Measurements from ENCODE around the gene ABCA13. TPM values are rescaled to one million over a fixed set of nuclear protein-coding genes. Genes with fewer than 3 reads are reported as not detected.

Gene ABCA13
- polyA plus RNA-seq, 3 donors = 0.10 to 0.41 (median 0.37) TPM

GRCh38 chr7:48249166-48249565 lies 77.9 kb downstream of the ABCA13 start:
- TF ChIP-seq, protein P1, sequence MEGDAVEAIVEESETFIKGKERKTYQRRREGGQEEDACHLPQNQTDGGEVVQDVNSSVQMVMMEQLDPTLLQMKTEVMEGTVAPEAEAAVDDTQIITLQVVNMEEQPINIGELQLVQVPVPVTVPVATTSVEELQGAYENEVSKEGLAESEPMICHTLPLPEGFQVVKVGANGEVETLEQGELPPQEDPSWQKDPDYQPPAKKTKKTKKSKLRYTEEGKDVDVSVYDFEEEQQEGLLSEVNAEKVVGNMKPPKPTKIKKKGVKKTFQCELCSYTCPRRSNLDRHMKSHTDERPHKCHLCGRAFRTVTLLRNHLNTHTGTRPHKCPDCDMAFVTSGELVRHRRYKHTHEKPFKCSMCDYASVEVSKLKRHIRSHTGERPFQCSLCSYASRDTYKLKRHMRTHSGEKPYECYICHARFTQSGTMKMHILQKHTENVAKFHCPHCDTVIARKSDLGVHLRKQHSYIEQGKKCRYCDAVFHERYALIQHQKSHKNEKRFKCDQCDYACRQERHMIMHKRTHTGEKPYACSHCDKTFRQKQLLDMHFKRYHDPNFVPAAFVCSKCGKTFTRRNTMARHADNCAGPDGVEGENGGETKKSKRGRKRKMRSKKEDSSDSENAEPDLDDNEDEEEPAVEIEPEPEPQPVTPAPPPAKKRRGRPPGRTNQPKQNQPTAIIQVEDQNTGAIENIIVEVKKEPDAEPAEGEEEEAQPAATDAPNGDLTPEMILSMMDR (IDR thresholded peaks at IDR 0.05) = no peak
- DNase-seq = no peak
- Histone ChIP-seq H3K9ac (ENCODE audit: insufficient read depth, low read length, poor library complexity, severe bottlenecking) (no peak overlapping the region), H3K9me3 (replicated peaks in 1 of 2; ENCODE audit: control insufficient read depth in 1 of 2, insufficient read depth in 1 of 2, low read length in 2 of 2) (no peaks in the 10 kb centered on the region), H3K4me1 (ENCODE audit: control insufficient read depth in 1 of 2, insufficient read depth in 2 of 2, low read length in 2 of 2) (peaks cover 22 to 26% of the 10 kb centered on the region in 2 donors), H3K27ac (ENCODE audit: low read depth in 1 of 2, low read length in 2 of 2) (no peak overlapping the region), H2AFZ (ENCODE audit: insufficient read depth, low read depth, low read length, poor library complexity, severe bottlenecking) (no peak overlapping the region), H3K79me2 (ENCODE audit: insufficient read depth, low read length) (no peaks in the 10 kb centered on the region), H3K27me3 (ENCODE audit: control insufficient read depth in 2 of 2, insufficient read depth in 2 of 2, low read length in 2 of 2) (no peaks in the 10 kb centered on the region), H3K4me2 (replicated peaks; ENCODE audit: extremely low read depth, low read length, poor library complexity, severe bottlenecking) (no peak overlapping the region), H4K20me1 (ENCODE audit: insufficient read depth, low read length) (no peaks in the 10 kb centered on the region), H3K36me3 (replicated peaks in 1 of 2; ENCODE audit: control insufficient read depth in 1 of 2, insufficient read depth in 2 of 2, low read length in 2 of 2) (no peaks in the 10 kb centered on the region), H3K4me3 (replicated peaks in 1 of 3; ENCODE audit: low read depth in 2 of 3, low read length in 3 of 3) (no peak overlapping the region)
- Mint-ChIP-seq H3K4me3 (no peak overlapping the region), H3K27ac (no peak overlapping the region), H3K36me3 (no peaks in the 10 kb centered on the region), H3K4me1 (peaks cover 30% of the 10 kb centered on the region), H3K9me3 (no peaks in the 10 kb centered on the region), H3K27me3 (ENCODE audit: low read depth in 3 of 3) (no peaks in the 10 kb centered on the region)
- intact Hi-C loops (cut with micrococcal nuclease) = no loop called here
- WGBS (ENCODE audit: insufficient coverage) = no CpG with 5 or more reads among the region's 2 CpGs

- H3K4me3 Mint-ChIP-seq = no peak overlapping the region
- no peak overlapping the region for H3K4me3 ChIP-seq (replicated peaks in 1 of 3; ENCODE audit: low read depth in 2 of 3, low read length in 3 of 3)
- no peak overlapping the region for H3K9ac ChIP-seq (ENCODE audit: insufficient read depth, low read length, poor library complexity, severe bottlenecking)
- no peaks in the 10 kb centered on the region for H3K27me3 Mint-ChIP-seq (ENCODE audit: low read depth in 3 of 3)
- H3K27ac ChIP-seq (ENCODE audit: low read depth in 1 of 2, low read length in 2 of 2) = no peak overlapping the region
- H3K27ac Mint-ChIP-seq = no peak overlapping the region
- TF ChIP-seq, protein P1 (IDR thresholded peaks at IDR 0.05) = no peak
- peaks cover 20% of the 10 kb centered on the region for H3K4me1 Mint-ChIP-seq
- no peak overlapping the region for H3K4me2 ChIP-seq (replicated peaks; ENCODE audit: extremely low read depth, low read length, poor library complexity, severe bottlenecking)
- H3K9me3 ChIP-seq (replicated peaks in 1 of 2; ENCODE audit: control insufficient read depth in 1 of 2, insufficient read depth in 1 of 2, low read length in 2 of 2) = no peaks in the 10 kb centered on the region
- H3K79me2 ChIP-seq (ENCODE audit: insufficient read depth, low read length) = no peaks in the 10 kb centered on the region
- no peak for DNase-seq
- H3K9me3 Mint-ChIP-seq = no peaks in the 10 kb centered on the region
- peaks cover 9 to 13% of the 10 kb centered on the region in 2 donors for H3K4me1 ChIP-seq (ENCODE audit: control insufficient read depth in 1 of 2, insufficient read depth in 2 of 2, low read length in 2 of 2)
- no peaks in the 10 kb centered on the region for H4K20me1 ChIP-seq (ENCODE audit: insufficient read depth, low read length)
- H3K36me3 ChIP-seq (replicated peaks in 1 of 2; ENCODE audit: control insufficient read depth in 1 of 2, insufficient read depth in 2 of 2, low read length in 2 of 2) = no peaks in the 10 kb centered on the region
- no peak overlapping the region for H2AFZ ChIP-seq (ENCODE audit: insufficient read depth, low read depth, low read length, poor library complexity, severe bottlenecking)
- H3K36me3 Mint-ChIP-seq = no peaks in the 10 kb centered on the region
- intact Hi-C loops (cut with micrococcal nuclease) = no loop called here
- no peaks in the 10 kb centered on the region for H3K27me3 ChIP-seq (ENCODE audit: control insufficient read depth in 2 of 2, insufficient read depth in 2 of 2, low read length in 2 of 2)
- WGBS (ENCODE audit: insufficient coverage) = no CpG with 5 or more reads among the region's 2 CpGs
Observed at GRCh38 chr7:48250441-48250951, 79.2 kb downstream of the ABCA13 start.
